A172 (cell line): Measurements from ENCODE around the gene TFEB. TPM values are rescaled to one million over a fixed set of nuclear protein-coding genes. Genes with fewer than 3 reads are reported as not detected.

Experiments used
- DNase-seq: peaks from one replicate; pipeline ENCODE4 v3.0.0-alpha.2; 2015; ENCODE audit warnings: low spot score
- total RNA-seq: library from RNA; depleted of rRNA; stranded (reverse); fragments of >200 nt; shearing (Covaris generic); gene quantifications from 2 replicates; pipeline ENCODE4 v1.2.3, GENCODE V29; 2014

Gene TFEB
- total RNA-seq, 1 experiment from 2014 or later: 6.0 TPM

GRCh38 chr6:41723530-41724227, 11.7 kb downstream of the TFEB start:
- peak; percentile 82 for DNase-seq

DNA sequence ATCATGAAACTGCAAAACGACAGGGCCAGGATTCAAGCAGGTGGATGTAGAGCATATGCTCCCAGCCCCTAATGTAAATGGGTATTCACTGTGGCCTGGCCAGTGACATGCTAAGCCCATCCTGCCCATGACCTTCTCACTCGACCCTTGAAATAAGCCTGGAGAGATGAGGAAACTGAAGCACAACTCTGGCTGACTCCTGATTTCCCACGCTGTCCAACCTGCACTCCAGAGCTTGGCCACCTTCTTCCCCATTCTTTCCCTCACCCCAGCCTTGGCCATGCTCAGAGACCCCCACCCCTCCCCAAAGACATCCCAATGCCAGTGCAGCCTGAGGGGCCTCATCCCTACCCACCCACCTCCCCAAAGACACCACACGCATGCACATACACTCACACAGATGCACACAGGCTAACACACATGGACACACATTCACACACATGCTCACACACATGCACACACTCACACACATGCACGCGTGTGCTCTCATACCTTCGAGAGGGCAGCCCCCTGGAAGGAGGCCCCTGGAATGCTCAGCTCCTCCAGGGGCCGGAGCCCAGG, 12.4 kb downstream of the TFEB start:
- no peak for DNase-seq

DNA sequence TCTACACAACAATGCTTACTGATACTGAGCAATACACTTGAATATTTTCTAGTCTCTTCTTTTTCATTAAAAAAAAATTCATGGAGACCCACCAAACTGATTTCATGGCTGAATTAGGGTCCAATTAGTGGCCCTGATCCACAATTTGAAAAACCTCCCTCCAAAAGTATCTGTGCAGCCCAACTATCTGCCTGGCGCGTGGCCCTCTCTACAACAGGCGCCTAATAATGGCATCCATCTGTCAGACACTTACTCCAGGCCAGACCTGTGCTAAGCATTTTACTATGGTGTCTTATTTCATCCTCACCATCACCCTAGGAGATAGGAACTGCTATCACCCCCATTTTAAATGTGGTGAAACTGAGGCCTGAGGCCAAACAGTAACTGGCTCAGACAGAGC, 14.0 kb downstream of the TFEB start:
- DNase-seq: no peak

- DNase-seq: no peak
These were observed 14.6 kb downstream of the TFEB start for GRCh38 chr6:41720783-41721182.

DNA sequence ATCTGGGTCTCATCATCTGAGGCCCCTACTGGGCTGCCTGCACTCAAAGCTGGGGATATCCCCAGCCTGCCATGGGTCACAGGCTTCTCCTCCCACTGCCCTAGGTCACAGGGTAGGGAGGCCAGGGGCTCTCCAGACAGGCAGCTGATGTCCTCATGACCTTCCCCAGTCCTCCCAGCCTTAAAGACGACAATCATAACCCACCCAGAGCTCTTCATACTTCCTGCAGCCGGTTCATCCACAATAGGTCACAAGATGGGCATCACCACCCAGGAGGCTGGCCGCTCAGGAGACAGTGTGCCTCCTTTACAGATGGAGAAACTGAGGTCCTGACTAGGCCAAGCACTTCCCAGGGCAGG, 15.2 kb downstream of the TFEB start:
- no peak for DNase-seq

GRCh38 chr6:41719436-41720261, 15.8 kb downstream of the TFEB start:
- no peak for DNase-seq

DNA sequence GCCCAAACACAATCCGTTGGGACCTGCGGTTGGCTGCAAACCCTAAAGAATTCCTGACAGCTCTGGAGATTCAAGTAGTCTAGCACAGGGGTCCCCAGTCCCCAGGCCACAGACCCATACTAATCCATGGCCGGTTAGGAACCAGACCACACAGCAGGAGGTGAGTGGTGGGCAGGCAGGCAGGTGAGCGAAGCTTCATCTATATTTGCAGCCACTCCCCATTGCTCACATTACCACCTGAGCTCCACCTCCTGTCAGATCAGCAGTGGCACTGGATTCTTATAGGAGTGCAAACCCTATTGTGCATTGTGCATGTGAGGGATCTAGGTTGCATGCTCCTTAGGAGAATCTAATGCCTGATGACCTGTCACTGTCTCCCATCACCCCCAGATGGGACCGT, 16.6 kb downstream of the TFEB start:
- DNase-seq: no peak

- no peak for DNase-seq
These were observed 18.0 kb downstream of the TFEB start for GRCh38 chr6:41717392-41717736.

GRCh38 chr6:41716516-41717391, 18.7 kb downstream of the TFEB start:
- no peak for DNase-seq

DNA sequence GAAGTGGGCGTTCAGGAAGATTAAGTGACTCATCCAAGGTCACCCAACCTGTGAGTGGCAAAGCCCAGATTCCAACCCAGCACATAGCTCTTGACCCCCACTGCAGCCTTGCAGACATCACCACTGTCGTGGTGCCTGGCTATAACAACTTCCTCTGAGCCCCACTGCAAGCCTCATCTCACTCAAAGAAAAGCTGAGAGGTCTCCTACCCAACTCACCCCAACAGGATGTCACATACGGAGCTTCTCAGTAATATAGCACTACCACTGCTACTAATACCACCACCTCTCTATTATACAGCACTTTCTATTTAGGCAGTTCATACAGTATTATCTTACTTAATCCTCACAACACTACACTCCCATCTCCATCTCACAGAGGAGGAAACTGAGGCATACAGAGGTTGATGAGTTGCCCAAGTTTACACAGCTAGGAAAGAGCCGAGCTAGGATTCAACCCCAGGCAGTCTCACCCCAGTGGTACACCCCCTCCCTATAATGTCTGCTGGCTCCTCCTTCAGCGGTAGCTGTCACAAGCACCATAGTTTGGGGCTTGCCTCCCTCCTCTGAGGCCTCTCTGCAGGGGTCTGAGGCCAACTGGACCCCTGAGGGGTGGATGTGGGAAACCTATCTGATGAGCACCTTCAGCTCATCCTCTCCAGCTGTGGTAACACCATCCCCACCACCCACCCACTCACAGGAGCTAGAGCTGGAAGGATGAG, 19.5 kb downstream of the TFEB start:
- DNase-seq: no peak

GRCh38 chr6:41714556-41715273, 20.7 kb downstream of the TFEB start:
- no peak for DNase-seq

- no peak for DNase-seq
These were observed 21.6 kb downstream of the TFEB start for GRCh38 chr6:41713650-41714291.

DNA sequence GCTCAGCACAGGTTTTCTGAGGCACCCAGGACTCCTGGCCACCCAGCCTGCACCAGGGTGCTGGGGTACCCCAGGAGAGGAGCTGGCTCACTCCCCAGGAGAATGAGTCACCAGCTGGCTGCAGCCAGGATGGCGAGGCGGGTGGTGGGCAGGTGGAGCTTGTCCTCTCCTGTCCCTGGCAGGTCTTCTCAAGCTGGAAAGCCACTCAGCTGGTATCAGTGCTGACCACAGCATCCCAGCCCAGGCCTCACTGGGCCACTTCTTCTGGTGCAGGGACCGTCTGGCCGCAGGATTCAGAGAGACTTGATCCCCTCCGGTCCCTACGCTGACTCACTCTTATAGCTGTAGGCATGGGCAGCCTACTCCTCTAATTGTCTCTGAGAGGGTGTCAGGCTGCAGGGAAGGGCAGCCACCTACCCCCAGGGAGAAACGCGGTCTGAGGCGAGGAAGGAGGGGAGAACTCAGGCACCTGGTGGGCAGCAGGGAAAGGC, 22.2 kb downstream of the TFEB start:
- DNase-seq: peak; percentile 94

DNA sequence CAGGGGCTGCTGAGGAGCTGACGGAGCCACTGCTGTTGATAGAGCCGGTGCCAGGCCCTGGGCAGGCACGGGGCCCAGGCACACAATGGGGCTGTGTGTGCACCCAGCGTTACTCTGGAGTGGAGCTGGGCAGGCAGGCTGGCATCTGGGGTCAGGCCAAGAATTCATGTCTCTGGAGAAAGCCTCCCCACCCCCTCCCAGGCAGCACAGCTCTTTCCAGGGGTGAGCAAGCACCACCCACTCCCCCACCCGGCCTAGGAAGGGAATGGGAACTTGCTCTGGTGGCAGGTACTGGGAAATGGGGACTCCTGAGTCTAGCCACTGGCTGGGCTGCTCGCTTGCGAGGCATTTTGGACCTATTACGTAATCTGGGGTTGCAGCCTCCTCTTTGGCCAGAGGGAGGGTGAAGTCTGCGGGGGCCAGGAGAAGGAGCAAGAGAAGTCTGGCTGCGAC, 22.7 kb downstream of the TFEB start:
- peak; percentile 62 for DNase-seq

DNA sequence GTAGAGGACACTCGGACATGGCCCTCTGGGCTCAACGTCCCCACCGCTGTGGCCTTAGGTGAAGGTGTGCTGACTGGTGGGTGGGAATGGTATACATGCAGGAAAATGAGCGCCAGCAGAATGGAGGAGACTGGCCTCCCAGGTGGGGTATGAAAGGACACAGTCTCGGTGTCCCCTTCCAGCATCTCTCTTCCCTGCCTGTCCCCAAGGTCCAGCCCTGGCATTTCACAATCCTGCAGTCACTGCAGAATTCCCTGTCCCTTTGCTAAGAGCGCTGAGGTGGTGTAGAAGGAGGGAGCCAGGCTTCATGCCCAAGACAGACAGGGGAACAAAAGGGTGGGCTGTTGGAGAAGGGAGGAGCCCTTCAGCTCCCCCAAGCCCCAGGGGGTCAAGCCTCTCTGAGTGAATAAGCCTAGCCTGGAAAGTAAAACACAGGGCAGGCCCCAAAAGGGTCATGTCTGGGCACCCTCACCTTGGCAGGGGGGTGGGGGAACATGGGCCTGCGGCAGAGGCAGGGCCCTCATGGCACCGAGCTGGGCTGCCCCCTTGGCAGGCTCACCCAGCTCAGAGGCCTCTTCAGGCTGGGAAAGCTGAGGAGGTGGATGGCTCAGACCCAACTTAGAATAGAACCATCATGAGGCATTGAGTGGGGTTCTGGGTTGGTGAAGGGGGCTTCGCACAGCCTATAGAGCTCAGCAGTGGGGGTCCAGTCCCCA, 23.9 kb downstream of the TFEB start:
- no peak for DNase-seq

- no peak for DNase-seq
These were observed 26.0 kb downstream of the TFEB start for GRCh38 chr6:41709375-41709774.

DNA sequence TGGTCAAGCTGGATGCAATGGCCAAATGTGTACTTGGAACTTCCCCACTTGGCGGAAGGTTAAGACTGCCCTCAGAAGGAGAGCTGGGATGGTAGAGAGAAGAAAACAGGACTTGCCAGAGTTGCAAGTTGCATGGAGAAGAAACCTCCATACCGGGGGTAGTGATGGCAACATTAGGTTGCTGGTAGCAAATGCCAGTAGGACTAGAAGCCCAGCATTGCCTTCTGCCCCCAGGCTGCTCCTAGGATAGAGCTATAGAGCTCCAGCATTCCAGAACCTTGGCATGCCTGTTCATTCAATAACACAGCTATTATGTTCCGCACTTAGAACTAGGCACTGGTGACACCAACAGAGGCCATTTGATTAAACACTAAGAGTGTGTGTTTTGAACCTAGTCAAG, 26.6 kb downstream of the TFEB start:
- DNase-seq: no peak

- no peak for DNase-seq
These were observed 27.7 kb downstream of the TFEB start for GRCh38 chr6:41707565-41708200.
